GM12865 (cell line): Measurements from ENCODE around the gene POU3F1.

Experiments
- DNase-seq: peaks from one replicate; pipeline ENCODE4 v3.0.0; 2010; ENCODE audit warnings: low read depth
- H3K4me3 ChIP-seq: 2 replicates; pipeline ENCODE4 v1.5.1; 2011; ENCODE audit warnings: mild to moderate bottlenecking, low read depth, low read length, control low read depth
- TF ChIP-seq, protein P1 (sequence below): IDR thresholded peaks from 2 replicates; pipeline ENCODE4 v1.5.1; 2011; ENCODE audit warnings: low read length, control low read depth, low read depth, inconsistent platforms; ENCODE audit not compliant: insufficient read depth; ENCODE audit errors: missing control alignments

Gene POU3F1

GRCh38 chr1:38083541-38083940 lies 36.9 kb upstream of the POU3F1 start:
- DNase-seq, result no peak
- no peak overlapping the region for H3K4me3 ChIP-seq
- TF ChIP-seq, protein P1, sequence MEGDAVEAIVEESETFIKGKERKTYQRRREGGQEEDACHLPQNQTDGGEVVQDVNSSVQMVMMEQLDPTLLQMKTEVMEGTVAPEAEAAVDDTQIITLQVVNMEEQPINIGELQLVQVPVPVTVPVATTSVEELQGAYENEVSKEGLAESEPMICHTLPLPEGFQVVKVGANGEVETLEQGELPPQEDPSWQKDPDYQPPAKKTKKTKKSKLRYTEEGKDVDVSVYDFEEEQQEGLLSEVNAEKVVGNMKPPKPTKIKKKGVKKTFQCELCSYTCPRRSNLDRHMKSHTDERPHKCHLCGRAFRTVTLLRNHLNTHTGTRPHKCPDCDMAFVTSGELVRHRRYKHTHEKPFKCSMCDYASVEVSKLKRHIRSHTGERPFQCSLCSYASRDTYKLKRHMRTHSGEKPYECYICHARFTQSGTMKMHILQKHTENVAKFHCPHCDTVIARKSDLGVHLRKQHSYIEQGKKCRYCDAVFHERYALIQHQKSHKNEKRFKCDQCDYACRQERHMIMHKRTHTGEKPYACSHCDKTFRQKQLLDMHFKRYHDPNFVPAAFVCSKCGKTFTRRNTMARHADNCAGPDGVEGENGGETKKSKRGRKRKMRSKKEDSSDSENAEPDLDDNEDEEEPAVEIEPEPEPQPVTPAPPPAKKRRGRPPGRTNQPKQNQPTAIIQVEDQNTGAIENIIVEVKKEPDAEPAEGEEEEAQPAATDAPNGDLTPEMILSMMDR, result no peak

- H3K4me3 ChIP-seq, result no peak overlapping the region
- TF ChIP-seq, protein P1, result no peak
- peak; percentile 22 for DNase-seq
Measured at GRCh38 chr1:38082769-38083263, 36.2 kb upstream of the POU3F1 start.

GRCh38 chr1:38079019-38079418 lies 32.4 kb upstream of the POU3F1 start:
- DNase-seq, result no peak
- H3K4me3 ChIP-seq, result no peak overlapping the region
- TF ChIP-seq, protein P1, result no peak

DNA sequence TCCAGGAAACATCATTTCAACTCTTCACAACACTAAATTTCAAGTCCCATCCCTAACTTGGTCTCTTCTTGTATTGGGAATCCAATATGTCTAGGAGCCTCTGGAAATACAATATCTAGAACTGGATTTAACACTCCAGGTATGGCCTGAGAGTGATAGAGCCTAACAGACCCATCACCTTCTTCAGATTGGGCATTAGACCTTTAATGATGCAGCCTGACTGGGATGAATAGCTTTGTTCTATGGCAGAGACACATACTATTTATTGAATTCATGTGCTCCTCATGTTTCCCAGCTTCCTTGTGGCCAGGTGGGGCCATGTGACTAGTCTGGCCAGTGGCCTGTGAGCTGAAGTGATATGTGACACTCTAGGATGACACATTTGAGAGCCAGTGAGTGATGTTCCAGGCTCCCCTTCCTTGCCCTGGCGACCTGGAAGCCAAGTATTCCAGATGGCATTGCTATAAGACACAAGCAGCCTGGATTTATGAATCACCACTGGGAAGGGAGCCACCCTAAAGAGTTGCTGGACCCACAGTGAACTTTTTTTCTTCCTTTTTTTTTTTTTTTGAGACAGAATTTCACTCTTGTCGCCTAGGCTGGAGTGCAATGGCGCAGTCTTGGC lies 31.0 kb upstream of the POU3F1 start:
- DNase-seq, result no peak
- TF ChIP-seq, protein P1, result no peak
- H3K4me3 ChIP-seq, result no peak overlapping the region

- DNase-seq, result no peak
- TF ChIP-seq, protein P1, result no peak
Measured at GRCh38 chr1:38076455-38076854, 29.9 kb upstream of the POU3F1 start.

DNA sequence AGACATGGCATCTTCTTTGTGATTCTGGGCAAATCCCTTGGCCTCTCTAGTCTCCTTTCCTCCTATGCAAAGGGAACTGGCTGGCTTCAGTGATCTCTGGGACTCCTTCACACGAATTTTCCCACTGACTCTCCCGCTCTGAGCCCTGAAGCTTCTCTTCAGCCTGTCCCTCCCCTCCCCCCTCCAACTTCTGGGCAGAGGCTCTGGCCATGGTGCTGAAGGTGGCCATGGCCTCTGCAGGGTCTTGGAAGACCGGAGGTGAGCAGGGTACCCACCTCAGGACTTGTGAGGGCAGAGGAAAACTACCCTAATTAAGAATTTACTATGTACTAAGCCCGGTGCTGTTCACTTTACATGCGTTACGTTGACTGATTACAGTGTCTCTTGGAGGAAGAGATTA lies 29.4 kb upstream of the POU3F1 start:
- no peak overlapping the region for H3K4me3 ChIP-seq
- TF ChIP-seq, protein P1, result no peak
- DNase-seq, result peak; percentile 29

More at GRCh38 chr1:38076455-38076854, 29.9 kb upstream of the POU3F1 start:
- no peak overlapping the region for H3K4me3 ChIP-seq

GRCh38 chr1:38075191-38075590 lies 28.6 kb upstream of the POU3F1 start:
- TF ChIP-seq, protein P1, result no peak
- DNase-seq, result no peak
- no peak overlapping the region for H3K4me3 ChIP-seq
